Astrocyte (in vitro differentiated cells and primary cell): ENCODE results near the gene FRMD7.

Source experiments
- EZH2 ChIP-seq: IDR thresholded peaks from 2 replicates; pipeline ENCODE4 v1.6.1; 2012; ENCODE audit warnings: mild to moderate bottlenecking, low read length, inconsistent platforms; ENCODE audit not compliant: insufficient read depth
- TF ChIP-seq, protein P1 (sequence below): IDR thresholded peaks from 2 replicates; pipeline ENCODE4 v1.5.1; 2011; ENCODE audit warnings: low read depth, mild to moderate bottlenecking, inconsistent platforms, low read length, moderate library complexity; ENCODE audit not compliant: insufficient read depth

DNA sequence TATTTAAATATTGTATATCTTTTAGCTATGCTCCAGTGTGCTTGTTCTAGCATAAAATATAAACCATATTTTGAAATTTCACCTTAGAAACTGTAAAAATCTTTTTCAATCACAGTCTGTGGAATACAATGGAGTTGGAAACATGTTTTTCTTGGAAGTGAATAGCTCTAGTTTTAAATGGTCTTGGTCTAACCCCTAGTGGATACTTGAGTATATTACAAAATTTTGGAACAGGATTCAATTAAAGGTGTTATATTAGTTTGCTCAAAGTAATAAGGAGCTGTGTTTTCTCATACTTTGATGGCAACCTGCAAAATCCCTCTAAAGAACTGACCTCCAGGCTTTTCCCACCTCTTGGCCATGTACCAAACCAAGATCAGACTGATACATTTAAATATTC lies 56.6 kb downstream of the FRMD7 start:
- no peak for TF ChIP-seq EZH2
- TF ChIP-seq, protein P1, sequence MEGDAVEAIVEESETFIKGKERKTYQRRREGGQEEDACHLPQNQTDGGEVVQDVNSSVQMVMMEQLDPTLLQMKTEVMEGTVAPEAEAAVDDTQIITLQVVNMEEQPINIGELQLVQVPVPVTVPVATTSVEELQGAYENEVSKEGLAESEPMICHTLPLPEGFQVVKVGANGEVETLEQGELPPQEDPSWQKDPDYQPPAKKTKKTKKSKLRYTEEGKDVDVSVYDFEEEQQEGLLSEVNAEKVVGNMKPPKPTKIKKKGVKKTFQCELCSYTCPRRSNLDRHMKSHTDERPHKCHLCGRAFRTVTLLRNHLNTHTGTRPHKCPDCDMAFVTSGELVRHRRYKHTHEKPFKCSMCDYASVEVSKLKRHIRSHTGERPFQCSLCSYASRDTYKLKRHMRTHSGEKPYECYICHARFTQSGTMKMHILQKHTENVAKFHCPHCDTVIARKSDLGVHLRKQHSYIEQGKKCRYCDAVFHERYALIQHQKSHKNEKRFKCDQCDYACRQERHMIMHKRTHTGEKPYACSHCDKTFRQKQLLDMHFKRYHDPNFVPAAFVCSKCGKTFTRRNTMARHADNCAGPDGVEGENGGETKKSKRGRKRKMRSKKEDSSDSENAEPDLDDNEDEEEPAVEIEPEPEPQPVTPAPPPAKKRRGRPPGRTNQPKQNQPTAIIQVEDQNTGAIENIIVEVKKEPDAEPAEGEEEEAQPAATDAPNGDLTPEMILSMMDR, result no peak
